ENCODE results near the gene ITPKB.

The ITPKB gene

DNA sequence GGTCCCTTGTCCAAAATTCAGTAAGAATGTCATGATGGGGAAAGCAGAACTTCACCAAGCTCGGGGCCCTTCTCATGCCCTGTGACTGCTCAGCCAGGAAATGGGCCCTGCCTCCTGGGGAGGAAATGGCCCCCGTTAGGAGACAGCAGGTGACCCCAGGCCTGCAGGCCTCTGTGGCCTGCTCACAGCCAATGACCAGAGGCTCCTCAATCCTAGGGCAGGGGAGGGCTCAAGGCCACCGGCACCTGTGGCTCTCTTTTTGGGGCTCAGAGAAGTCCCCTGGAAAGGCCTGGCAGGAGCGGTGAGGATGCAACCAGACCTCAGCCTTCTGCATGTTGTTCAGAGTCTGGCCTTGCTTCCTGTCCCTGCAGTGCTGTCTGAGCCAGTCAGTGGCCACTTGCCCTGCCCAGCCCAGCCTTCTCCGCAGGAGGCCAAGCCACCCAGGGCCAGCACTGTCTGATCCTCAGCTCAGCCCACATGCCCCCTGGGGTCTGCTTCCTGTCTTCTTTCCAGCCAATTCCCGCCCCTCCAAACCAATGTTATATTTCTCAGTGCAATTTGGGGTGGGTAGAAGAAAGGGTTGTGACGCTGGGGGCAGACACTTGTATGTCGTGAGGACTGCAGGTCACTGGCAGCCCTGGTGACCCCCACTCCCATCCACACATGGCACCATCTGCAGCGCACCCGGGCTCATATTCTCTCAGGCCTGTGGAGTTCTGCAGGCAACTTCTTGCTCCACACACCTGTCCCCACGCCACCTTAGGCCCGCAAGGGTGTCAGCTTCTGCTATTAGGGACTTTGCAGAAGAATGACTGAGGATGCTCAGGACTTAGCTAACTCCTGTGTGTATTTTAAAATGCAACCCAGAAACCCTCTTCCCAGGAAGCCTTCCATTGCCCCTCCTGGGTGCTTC lies 83.6 kb downstream of the ITPKB start:
- in situ Hi-C loops (cut with HindIII; ENCODE audit: low sequenced_read_pairs) = no loop called here

DNA sequence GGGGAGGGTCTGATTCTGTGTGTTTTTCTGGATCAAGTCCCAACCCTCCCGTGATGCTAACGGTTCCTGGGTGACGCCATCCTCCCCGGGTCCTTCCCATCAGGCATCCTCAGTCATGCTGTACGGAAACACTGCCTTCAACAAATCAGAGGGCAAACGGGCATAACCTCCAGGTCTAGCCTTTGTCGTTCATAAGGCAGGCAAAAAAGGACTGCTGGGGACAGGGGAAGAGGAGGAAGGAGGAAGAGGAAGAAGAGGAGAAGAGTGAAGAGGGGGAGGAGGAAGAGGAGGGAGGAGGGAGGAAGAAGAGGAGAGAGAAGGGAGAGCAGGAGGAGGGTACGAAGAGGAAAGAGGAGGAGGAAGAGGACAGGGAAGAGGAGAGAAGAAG lies 84.4 kb downstream of the ITPKB start:
- in situ Hi-C loops (cut with HindIII; ENCODE audit: low sequenced_read_pairs) = no loop called here

- in situ Hi-C loops (cut with HindIII; ENCODE audit: low sequenced_read_pairs) = no loop called here
Measured at GRCh38 chr1:226654046-226654667, 84.9 kb downstream of the ITPKB start.

DNA sequence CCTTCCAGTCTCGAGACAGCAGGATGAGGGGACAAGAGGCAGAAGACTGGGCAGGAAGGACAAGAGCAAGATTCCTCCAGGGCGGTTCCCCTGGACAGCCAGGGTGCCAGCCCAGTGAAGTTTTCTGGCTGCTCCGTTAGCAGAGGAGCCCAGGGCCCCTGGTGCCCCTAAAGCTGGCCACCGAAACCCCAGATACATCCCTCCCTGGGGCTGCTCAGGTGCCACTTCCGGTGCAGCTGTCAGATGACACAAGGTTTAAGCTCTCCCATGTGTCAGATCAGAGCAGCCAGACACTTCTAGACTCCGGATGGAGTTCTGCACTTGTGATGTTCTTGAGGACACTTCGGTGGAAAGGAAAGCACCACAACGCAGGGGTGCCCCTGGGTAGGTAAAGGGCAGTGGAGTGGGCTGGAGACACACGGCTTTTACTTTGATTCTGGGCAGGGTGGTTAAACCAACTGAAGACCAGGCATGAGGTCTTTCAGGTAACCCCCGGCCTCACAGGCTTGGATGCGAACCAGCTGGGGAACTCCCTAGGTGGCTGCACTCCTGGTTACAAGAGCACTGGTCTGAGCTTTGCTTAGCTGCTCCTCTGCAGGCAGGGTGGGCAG lies 85.7 kb downstream of the ITPKB start:
- in situ Hi-C loops (cut with HindIII; ENCODE audit: low sequenced_read_pairs) = no loop called here

DNA sequence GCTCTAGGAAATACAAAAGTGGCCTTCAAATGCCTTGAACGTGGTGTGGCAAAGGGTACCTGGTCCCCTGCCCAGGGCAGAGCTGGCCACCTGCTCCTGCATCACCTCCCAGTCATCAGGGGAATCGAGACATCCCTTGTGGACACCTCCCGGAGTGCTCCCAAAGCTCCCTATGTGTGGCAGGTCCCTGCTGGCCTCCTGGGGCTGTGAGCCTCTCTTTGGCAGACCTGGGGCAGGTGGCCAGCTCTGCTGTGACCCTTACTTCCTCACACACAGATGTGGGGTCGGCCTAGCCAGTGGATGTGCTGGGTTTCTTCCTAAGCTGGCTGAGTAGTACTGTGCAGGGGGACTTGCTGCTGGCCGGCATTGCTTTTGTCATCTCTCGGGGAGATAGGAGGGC lies 86.5 kb downstream of the ITPKB start:
- in situ Hi-C loops (cut with HindIII; ENCODE audit: low sequenced_read_pairs) = no loop called here

GRCh38 chr1:226651732-226652105 lies 87.4 kb downstream of the ITPKB start:
- in situ Hi-C loops (cut with HindIII; ENCODE audit: low sequenced_read_pairs) = no loop called here

DNA sequence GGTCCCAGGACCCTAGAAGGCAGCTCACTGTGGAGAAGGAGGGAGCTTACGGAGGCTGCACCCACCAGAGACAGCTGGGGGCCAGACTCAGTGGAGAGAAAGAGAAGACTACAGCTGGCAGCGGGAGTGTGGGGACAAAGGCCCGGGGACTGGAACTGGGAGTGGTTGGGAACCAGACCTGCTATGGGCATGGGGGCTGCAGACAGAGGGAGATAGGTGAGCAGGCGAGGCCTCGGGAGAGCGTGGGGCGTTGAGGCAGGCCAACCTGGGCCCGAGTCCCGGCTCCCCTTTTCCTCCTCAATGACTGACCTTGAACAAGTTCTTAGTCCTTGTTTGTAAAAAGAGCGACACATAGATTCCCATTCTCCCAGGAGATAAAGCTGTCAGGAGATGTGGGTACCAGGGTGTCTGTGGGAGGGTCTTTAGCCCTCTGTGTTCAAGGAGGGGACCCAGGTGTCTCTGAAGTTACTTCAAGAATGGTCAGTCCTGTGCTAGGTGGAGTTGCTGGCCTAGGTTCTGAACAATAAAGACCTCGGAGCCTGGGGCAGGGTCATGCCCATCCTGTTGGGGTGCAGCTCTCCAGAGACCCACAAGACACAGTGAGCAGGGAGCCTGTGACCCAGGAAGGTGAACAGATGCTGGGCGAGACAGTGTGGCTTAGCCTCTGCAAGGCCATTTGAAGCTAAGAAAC lies 87.9 kb downstream of the ITPKB start:
- in situ Hi-C loops (cut with HindIII; ENCODE audit: low sequenced_read_pairs) = no loop called here

GRCh38 chr1:226650236-226650841 lies 88.7 kb downstream of the ITPKB start:
- in situ Hi-C loops (cut with HindIII; ENCODE audit: low sequenced_read_pairs) = no loop called here

GRCh38 chr1:226649780-226650179 lies 89.3 kb downstream of the ITPKB start:
- in situ Hi-C loops (cut with HindIII; ENCODE audit: low sequenced_read_pairs) = no loop called here

GRCh38 chr1:226649244-226649643 lies 89.8 kb downstream of the ITPKB start:
- in situ Hi-C loops (cut with HindIII; ENCODE audit: low sequenced_read_pairs) = no loop called here

- in situ Hi-C loops (cut with HindIII; ENCODE audit: low sequenced_read_pairs) = no loop called here
Measured at GRCh38 chr1:226648421-226648820, 90.7 kb downstream of the ITPKB start.

GRCh38 chr1:226647719-226648118 lies 91.4 kb downstream of the ITPKB start:
- in situ Hi-C loops (cut with HindIII; ENCODE audit: low sequenced_read_pairs) = no loop called here

DNA sequence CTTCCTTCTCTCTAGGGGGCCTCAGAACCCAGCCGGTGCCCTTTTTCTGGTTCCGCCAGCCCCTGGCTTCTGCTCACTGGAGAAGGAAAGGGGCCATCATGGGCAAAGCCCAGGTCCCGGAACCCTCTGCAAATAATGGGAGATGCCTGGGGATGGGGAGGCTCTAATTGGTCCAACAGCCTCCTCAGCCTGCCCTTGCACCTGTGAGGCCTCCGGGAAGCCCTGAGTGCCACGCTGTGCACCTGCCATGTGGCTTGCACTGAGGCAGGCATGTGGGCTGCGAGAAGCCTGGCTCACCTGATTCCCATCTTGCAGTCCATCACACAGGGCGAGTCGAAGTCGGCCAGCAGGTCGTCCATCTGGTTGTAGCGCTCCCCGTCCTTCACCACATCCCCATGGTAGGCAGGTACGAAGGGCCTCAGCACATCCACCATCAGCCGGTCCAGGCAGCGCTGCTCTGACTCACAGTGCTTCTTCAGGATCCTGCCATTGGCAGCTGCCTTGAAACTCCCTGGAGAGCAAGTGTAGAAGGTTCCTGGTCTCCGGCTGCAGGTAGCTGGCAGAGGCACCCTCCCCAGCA lies 92.1 kb downstream of the ITPKB start:
- in situ Hi-C loops (cut with HindIII; ENCODE audit: low sequenced_read_pairs) = no loop called here

- in situ Hi-C loops (cut with HindIII; ENCODE audit: low sequenced_read_pairs) = no loop called here
Measured at GRCh38 chr1:226646026-226646869, 92.8 kb downstream of the ITPKB start.

DNA sequence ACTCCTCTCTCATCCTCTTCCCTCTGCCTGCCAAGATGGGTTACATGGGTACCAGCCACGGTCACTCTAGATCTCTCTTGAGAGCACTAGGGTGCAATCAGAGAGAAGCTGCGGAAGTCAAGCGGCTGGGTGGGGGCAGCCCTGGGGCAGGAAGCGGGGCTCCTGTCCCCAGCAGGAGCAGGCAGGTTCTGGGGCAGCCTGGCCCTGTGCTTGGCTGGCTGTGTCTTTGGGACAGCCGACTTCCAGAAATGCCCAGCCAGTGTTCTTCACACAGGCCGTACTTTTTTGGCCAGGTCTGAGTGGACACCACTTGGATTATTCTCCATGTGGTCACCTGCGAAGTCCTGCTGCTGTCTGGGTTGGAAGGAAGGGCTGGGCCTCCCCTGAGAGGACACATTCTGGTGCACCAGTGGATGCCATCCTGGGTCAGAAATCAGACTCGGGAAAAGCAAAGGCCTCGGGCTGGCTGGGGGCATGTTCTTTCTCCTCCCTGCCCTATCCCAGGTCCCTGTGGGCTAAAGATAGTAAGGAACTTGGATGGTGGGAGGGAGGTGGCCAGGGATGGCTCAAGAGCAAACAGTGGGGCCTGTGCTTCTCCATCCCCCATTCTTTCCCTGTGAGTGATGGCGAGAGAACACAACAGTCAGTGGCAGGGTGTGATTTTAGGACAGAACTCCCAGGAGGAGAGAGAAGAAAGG lies 93.7 kb downstream of the ITPKB start:
- in situ Hi-C loops (cut with HindIII; ENCODE audit: low sequenced_read_pairs) = no loop called here

DNA sequence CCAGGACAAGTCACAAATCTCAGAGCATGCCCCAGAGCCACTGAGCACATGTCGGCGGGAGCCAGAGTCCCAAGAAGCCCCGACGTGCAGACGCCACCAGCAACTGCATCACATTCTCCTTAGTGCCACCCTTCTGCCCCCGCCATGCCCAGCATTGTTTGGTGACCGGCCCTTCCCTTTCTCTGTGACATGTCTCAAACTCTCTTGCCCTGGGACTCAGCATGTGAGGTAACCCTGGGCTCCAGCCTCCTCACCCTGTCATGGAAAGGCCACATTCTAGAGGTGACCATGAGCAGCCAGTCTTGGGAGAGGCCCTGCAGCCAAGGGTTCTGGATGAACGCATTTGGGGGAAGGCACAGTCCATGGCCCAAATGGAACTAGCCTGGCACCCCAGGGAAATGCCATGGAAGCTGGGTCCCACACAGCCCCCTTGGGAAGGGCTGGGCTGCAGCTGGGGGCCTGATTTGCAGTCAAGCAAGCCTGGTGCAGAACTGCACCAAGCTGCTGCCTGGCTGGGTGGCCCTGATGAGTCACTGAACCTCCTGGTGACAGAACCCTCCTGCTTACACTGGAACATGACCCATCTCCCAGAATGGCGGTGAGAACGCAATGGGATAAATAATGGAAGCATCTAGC lies 94.4 kb downstream of the ITPKB start:
- in situ Hi-C loops (cut with HindIII; ENCODE audit: low sequenced_read_pairs) = no loop called here

GRCh38 chr1:226643611-226644540 lies 95.2 kb downstream of the ITPKB start:
- in situ Hi-C loops (cut with HindIII; ENCODE audit: low sequenced_read_pairs) = no loop called here

GRCh38 chr1:226643177-226643576 lies 95.9 kb downstream of the ITPKB start:
- in situ Hi-C loops (cut with HindIII; ENCODE audit: low sequenced_read_pairs) = no loop called here
